Measurements from ENCODE around the gene CHKA. TPM values are rescaled to one million over a fixed set of nuclear protein-coding genes. Genes with fewer than 3 reads are reported as not detected.
A peak's percentile ranks its signal among the peaks of the same experiment; 100 is the strongest.

Gene CHKA
- total and polyA plus RNA-seq, 2 experiments from 2014 or later, result 37.1 to 94.4 TPM

DNA sequence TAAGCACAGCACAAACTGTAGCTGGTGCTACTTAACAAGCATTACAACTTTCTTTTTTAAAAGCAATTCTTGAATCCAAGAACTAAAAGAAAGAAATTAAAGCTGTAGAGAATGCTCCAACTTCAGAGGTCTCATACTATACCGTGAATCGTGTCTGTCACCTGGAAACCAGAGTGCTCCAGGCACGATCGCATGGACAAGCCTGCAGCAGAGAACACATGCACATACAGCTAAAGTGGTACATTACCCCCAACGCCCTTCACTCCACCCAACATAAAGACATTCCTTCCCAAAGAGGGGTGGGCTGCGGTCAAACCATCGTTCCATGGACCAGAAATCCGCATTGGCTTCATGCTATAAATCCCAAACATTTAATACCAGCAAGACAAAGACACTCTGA, 31.5 kb downstream of the CHKA start (continued):
- TF ChIP-seq ETS1 (IDR thresholded peaks at IDR 0.05) (no peak), POLR2AphosphoS5 (IDR thresholded peaks at IDR 0.05; ENCODE audit: low read depth) (no peak), EZH2phosphoT487 (IDR thresholded peaks at IDR 0.05; ENCODE audit: unreplicated experiment) (no peak), EZH2 (IDR thresholded peaks at IDR 0.05; ENCODE audit: low read depth, unreplicated experiment) (no peak)

GRCh38 chr11:68083517-68083916, 37.7 kb downstream of the CHKA start:
- Histone ChIP-seq H3K9me2 (ENCODE audit: insufficient read depth) (no peaks in the 10 kb centered on the region), H3F3A (replicated peaks; ENCODE audit: low read depth) (peaks cover 6% of the 10 kb centered on the region; the same call in 1 of the 2 replicates), H3K79me2 (replicated peaks; ENCODE audit: insufficient read depth) (peaks cover 95% of the 10 kb centered on the region), H2AFZ (no peak overlapping the region), H3K4me1 (ENCODE audit: insufficient read depth) (no peaks in the 10 kb centered on the region; the same call in 1 of the 2 replicates), H3K27me3 (ENCODE audit: insufficient read depth) (no peaks in the 10 kb centered on the region), H4K20me1 (replicated peaks; ENCODE audit: insufficient read depth) (peaks cover 41% of the 10 kb centered on the region), H3K36me3 (ENCODE audit: insufficient read depth) (no peaks in the 10 kb centered on the region), H3K4me3 (no peak overlapping the region), H3K4me2 (no peak overlapping the region), H3K27ac (ENCODE audit: low read depth) (peak overlapping the region; percentile 57; the same call in 1 of the 2 replicates)
- ATAC-seq (no peak), DNase-seq (ENCODE audit: low spot score) (no peak)
- Mint-ChIP-seq H3K27ac (no peak overlapping the region), H3K27me3 (ENCODE audit: insufficient read depth, low read depth, poor library complexity) (peaks cover 10% of the 10 kb centered on the region), H3K36me3 (ENCODE audit: low read depth) (peaks cover 33% of the 10 kb centered on the region), H3K4me3 (no peak overlapping the region), H3K4me1 (no peaks in the 10 kb centered on the region), H3K9me3 (no peaks in the 10 kb centered on the region)
- no peak for TF ChIP-seq ETS1 (IDR thresholded peaks at IDR 0.05)
- TF ChIP-seq NANOG (IDR thresholded peaks at IDR 0.05; ENCODE audit: borderline replicate concordance), result no peak
- no peak for TF ChIP-seq STAT1 (IDR thresholded peaks at IDR 0.05; ENCODE audit: unreplicated experiment)
- TF ChIP-seq, protein P1, sequence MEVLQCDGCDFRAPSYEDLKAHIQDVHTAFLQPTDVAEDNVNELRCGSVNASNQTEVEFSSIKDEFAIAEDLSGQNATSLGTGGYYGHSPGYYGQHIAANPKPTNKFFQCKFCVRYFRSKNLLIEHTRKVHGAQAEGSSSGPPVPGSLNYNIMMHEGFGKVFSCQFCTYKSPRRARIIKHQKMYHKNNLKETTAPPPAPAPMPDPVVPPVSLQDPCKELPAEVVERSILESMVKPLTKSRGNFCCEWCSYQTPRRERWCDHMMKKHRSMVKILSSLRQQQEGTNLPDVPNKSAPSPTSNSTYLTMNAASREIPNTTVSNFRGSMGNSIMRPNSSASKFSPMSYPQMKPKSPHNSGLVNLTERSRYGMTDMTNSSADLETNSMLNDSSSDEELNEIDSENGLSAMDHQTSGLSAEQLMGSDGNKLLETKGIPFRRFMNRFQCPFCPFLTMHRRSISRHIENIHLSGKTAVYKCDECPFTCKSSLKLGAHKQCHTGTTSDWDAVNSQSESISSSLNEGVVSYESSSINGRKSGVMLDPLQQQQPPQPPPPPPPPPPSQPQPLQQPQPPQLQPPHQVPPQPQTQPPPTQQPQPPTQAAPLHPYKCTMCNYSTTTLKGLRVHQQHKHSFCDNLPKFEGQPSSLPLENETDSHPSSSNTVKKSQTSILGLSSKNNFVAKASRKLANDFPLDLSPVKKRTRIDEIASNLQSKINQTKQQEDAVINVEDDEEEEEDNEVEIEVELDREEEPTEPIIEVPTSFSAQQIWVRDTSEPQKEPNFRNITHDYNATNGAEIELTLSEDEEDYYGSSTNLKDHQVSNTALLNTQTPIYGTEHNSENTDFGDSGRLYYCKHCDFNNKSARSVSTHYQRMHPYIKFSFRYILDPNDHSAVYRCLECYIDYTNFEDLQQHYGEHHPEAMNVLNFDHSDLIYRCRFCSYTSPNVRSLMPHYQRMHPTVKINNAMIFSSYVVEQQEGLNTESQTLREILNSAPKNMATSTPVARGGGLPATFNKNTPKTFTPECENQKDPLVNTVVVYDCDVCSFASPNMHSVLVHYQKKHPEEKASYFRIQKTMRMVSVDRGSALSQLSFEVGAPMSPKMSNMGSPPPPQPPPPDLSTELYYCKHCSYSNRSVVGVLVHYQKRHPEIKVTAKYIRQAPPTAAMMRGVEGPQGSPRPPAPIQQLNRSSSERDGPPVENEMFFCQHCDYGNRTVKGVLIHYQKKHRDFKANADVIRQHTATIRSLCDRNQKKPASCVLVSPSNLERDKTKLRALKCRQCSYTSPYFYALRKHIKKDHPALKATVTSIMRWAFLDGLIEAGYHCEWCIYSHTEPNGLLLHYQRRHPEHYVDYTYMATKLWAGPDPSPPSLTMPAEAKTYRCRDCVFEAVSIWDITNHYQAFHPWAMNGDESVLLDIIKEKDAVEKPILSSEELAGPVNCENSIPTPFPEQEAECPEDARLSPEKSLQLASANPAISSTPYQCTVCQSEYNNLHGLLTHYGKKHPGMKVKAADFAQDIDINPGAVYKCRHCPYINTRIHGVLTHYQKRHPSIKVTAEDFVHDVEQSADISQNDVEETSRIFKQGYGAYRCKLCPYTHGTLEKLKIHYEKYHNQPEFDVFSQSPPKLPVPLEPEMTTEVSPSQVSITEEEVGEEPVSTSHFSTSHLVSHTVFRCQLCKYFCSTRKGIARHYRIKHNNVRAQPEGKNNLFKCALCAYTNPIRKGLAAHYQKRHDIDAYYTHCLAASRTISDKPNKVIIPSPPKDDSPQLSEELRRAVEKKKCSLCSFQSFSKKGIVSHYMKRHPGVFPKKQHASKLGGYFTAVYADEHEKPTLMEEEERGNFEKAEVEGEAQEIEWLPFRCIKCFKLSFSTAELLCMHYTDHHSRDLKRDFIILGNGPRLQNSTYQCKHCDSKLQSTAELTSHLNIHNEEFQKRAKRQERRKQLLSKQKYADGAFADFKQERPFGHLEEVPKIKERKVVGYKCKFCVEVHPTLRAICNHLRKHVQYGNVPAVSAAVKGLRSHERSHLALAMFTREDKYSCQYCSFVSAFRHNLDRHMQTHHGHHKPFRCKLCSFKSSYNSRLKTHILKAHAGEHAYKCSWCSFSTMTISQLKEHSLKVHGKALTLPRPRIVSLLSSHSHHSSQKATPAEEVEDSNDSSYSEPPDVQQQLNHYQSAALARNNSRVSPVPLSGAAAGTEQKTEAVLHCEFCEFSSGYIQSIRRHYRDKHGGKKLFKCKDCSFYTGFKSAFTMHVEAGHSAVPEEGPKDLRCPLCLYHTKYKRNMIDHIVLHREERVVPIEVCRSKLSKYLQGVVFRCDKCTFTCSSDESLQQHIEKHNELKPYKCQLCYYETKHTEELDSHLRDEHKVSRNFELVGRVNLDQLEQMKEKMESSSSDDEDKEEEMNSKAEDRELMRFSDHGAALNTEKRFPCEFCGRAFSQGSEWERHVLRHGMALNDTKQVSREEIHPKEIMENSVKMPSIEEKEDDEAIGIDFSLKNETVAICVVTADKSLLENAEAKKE (CRISPR knock-in tag; IDR thresholded peaks at IDR 0.05), result no peak
- TF ChIP-seq EZH2phosphoT487 (IDR thresholded peaks at IDR 0.05; ENCODE audit: unreplicated experiment), result no peak
- TF ChIP-seq, protein P2, sequence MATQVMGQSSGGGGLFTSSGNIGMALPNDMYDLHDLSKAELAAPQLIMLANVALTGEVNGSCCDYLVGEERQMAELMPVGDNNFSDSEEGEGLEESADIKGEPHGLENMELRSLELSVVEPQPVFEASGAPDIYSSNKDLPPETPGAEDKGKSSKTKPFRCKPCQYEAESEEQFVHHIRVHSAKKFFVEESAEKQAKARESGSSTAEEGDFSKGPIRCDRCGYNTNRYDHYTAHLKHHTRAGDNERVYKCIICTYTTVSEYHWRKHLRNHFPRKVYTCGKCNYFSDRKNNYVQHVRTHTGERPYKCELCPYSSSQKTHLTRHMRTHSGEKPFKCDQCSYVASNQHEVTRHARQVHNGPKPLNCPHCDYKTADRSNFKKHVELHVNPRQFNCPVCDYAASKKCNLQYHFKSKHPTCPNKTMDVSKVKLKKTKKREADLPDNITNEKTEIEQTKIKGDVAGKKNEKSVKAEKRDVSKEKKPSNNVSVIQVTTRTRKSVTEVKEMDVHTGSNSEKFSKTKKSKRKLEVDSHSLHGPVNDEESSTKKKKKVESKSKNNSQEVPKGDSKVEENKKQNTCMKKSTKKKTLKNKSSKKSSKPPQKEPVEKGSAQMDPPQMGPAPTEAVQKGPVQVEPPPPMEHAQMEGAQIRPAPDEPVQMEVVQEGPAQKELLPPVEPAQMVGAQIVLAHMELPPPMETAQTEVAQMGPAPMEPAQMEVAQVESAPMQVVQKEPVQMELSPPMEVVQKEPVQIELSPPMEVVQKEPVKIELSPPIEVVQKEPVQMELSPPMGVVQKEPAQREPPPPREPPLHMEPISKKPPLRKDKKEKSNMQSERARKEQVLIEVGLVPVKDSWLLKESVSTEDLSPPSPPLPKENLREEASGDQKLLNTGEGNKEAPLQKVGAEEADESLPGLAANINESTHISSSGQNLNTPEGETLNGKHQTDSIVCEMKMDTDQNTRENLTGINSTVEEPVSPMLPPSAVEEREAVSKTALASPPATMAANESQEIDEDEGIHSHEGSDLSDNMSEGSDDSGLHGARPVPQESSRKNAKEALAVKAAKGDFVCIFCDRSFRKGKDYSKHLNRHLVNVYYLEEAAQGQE (IDR thresholded peaks at IDR 0.05; ENCODE audit: unreplicated experiment), result no peak
- no peak for TF ChIP-seq JUNB (IDR thresholded peaks at IDR 0.05; ENCODE audit: unreplicated experiment)
- no peak for TF ChIP-seq EZH2 (IDR thresholded peaks at IDR 0.05; ENCODE audit: low read depth, unreplicated experiment)
- no peak for TF ChIP-seq CTCF (conservative IDR thresholded peaks at IDR 0.05; ENCODE audit: low read depth in 2 of 2)
- no peak for TF ChIP-seq ZNF114 (CRISPR knock-in tag; IDR thresholded peaks at IDR 0.05)
- no peak for TF ChIP-seq POLR2AphosphoS5 (IDR thresholded peaks at IDR 0.05; ENCODE audit: low read depth)
